Thyroid gland (tissue), 4 donors: Measurements from ENCODE around the gene HECTD4.

Experiments
- POLR2A ChIP-seq, 2 donors: fragments of 450-650 bp; IDR thresholded peaks; one replicate each; pipeline ENCODE4 v1.6.1; 2017; ENCODE audit warnings: antibody characterized with exemption in 2 of 2, mild to moderate bottlenecking in 2 of 2, moderate library complexity in 1 of 2
- TF ChIP-seq, protein P1 (sequence below), 6 experiments: fragments of 200-600 bp in 3 of 6; fragments of 450-650 bp in 3 of 6; sonication (generic) in 3 of 6; IDR thresholded peaks; one replicate each; pipeline ENCODE4 v1.5.1; 2016 to 2019; ENCODE audit warnings: antibody characterized with exemption in 6 of 6, mild to moderate bottlenecking in 2 of 6, inconsistent platforms in 1 of 6, moderate library complexity in 1 of 6

DNA sequence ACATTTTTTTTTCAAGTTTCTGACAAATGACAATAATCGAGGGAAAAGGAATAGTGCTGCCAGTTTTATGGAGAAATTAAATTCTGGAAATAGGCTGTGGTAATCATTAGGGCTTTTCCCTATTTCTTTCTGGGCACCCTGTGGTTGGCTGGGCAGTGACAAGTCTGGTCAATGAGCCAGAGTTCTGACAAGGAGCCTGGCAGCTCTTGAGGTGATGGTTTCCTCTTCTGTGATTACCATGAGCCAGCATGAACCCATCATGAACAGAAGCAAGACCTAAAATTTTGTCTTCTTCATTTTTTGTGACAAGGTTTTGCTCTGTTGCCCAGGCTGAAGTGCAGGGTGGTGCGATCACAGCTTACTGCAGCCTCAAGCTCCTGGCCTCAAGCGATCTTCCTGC, 141.1 kb downstream of the HECTD4 start:
- TF ChIP-seq, protein P1, sequence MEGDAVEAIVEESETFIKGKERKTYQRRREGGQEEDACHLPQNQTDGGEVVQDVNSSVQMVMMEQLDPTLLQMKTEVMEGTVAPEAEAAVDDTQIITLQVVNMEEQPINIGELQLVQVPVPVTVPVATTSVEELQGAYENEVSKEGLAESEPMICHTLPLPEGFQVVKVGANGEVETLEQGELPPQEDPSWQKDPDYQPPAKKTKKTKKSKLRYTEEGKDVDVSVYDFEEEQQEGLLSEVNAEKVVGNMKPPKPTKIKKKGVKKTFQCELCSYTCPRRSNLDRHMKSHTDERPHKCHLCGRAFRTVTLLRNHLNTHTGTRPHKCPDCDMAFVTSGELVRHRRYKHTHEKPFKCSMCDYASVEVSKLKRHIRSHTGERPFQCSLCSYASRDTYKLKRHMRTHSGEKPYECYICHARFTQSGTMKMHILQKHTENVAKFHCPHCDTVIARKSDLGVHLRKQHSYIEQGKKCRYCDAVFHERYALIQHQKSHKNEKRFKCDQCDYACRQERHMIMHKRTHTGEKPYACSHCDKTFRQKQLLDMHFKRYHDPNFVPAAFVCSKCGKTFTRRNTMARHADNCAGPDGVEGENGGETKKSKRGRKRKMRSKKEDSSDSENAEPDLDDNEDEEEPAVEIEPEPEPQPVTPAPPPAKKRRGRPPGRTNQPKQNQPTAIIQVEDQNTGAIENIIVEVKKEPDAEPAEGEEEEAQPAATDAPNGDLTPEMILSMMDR (IDR thresholded peaks at IDR 0.05), result no peak
- TF ChIP-seq POLR2A (IDR thresholded peaks at IDR 0.05), result no peak
